Karpas-422 (cell line): ENCODE measurements around the gene C10orf90. TPM values are rescaled to one million over a fixed set of nuclear protein-coding genes. Genes with fewer than 3 reads are reported as not detected.

ENCODE experiments used
- DNase-seq: peaks from one replicate; pipeline ENCODE4 v3.0.0-alpha.2; 2015
- H2AFZ ChIP-seq: fragments of 200-600 bp; sonication (generic); 2 replicates; pipeline ENCODE4 v1.6.1; 2014; ENCODE audit warnings: antibody characterized with exemption, low read length, mixed read lengths
- H3K27ac ChIP-seq: fragments of 200-600 bp; sonication (generic); 2 replicates; pipeline ENCODE4 v1.5.1; 2014; ENCODE audit warnings: mild to moderate bottlenecking, low read length, moderate library complexity
- H3K27me3 ChIP-seq: fragments of 200-600 bp; sonication (generic); 2 replicates; pipeline ENCODE4 v1.6.1; 2014; ENCODE audit warnings: low read length, mixed read lengths
- H3K36me3 ChIP-seq: fragments of 200-600 bp; sonication (generic); 2 replicates; pipeline ENCODE4 v1.6.1; 2014; ENCODE audit warnings: low read length, mixed read lengths; ENCODE audit not compliant: insufficient read depth
- H3K4me1 ChIP-seq: fragments of 200-600 bp; sonication (generic); 2 replicates; pipeline ENCODE4 v1.6.1; 2014; ENCODE audit warnings: mild to moderate bottlenecking, low read length, mixed read lengths
- H3K4me2 ChIP-seq: fragments of 200-600 bp; sonication (generic); 2 replicates; pipeline ENCODE4 v1.6.1; 2014; ENCODE audit warnings: low read length, low read depth, mild to moderate bottlenecking; ENCODE audit not compliant: poor library complexity, severe bottlenecking
- H3K4me3 ChIP-seq: fragments of 200-600 bp; sonication (generic); 2 replicates; pipeline ENCODE4 v1.5.1; 2014; ENCODE audit warnings: mild to moderate bottlenecking, antibody characterized with exemption, low read length, mixed read lengths
- H3K79me2 ChIP-seq: fragments of 200-600 bp; sonication (generic); 2 replicates; pipeline ENCODE4 v1.6.1; 2014; ENCODE audit warnings: mild to moderate bottlenecking, low read length, mixed read lengths
- H3K9ac ChIP-seq: fragments of 200-600 bp; sonication (generic); 2 replicates; pipeline ENCODE4 v1.6.0; 2014; ENCODE audit warnings: low read length
- H3K9me2 ChIP-seq: fragments of 200-600 bp; sonication (generic), shearing (Covaris generic); replicated peaks from 2 replicates; pipeline ENCODE4 v1.6.0; 2014; ENCODE audit warnings: mild to moderate bottlenecking, low read length, moderate library complexity; ENCODE audit not compliant: insufficient read depth
- H3K9me3 ChIP-seq: fragments of 300-700, 200-600 bp; sonication (generic); 2 replicates; pipeline ENCODE4 v1.6.1; 2014; ENCODE audit warnings: low read length, mixed read lengths
- H4K20me1 ChIP-seq: fragments of 200-600 bp; sonication (generic); 2 replicates; pipeline ENCODE4 v1.6.1; 2014; ENCODE audit warnings: mild to moderate bottlenecking, antibody characterized with exemption, low read length, low read depth; ENCODE audit not compliant: insufficient read depth
- total RNA-seq: library from RNA; depleted of rRNA; stranded (reverse); fragments of >200 nt; shearing (Covaris generic); gene quantifications from 2 replicates; pipeline ENCODE4 v1.2.3, GENCODE V29; 2014; ENCODE audit warnings: low replicate concordance

C10orf90 gene
- total RNA-seq, 1 experiment from 2014 or later = not detected

DNA sequence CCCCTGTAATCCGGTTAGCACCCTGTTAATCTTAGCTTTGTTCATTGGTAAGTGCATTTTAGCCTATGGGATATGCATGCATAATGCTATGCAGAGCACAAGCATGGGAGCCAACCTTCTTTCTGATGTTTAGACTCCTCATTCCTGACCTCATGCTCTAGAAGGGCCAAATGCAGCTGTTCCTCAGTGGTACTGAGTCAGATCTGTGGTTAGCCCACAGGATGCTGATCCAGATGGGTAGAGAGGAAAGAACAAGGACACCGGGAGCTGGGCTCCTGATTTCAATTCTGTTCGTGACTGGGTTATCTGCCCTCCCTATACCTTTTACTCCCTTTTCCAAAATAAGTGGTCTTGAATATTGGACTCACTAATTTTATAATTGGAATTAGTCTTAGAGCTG is 31.7 kb upstream of the C10orf90 start:
- H2AFZ ChIP-seq = no peak overlapping the region
- DNase-seq = no peak
- H3K9me2 ChIP-seq = no peaks in the 10 kb centered on the region
- no peaks in the 10 kb centered on the region for H4K20me1 ChIP-seq
- H3K79me2 ChIP-seq = no peaks in the 10 kb centered on the region
- no peaks in the 10 kb centered on the region for H3K4me1 ChIP-seq
- no peak overlapping the region for H3K4me2 ChIP-seq
- no peaks in the 10 kb centered on the region for H3K9me3 ChIP-seq
- no peak overlapping the region for H3K4me3 ChIP-seq
- no peak overlapping the region for H3K27ac ChIP-seq
- no peaks in the 10 kb centered on the region for H3K27me3 ChIP-seq
- no peak overlapping the region for H3K9ac ChIP-seq
- H3K36me3 ChIP-seq = no peaks in the 10 kb centered on the region

DNA sequence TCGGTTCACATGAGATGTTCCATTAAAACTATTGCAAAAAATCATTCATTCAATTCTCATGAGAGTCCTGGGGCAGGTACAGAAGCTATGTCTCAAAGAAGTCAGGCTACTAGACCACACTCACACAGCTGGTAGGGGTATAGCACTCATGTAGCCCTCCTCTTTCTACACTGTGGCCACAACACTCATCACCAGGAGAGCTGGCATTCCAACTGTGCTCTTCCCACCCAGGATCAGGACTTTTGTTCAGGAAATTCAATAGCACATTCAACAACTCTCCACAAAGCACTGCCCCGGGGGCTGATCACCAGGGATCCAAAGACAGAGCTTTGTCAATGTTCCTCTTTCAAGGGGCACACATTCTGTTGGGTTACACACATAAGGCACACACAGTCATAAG is 31.0 kb upstream of the C10orf90 start:
- H4K20me1 ChIP-seq = no peaks in the 10 kb centered on the region
- no peaks in the 10 kb centered on the region for H3K79me2 ChIP-seq
- no peak for DNase-seq
- no peaks in the 10 kb centered on the region for H3K9me3 ChIP-seq
- no peak overlapping the region for H3K4me3 ChIP-seq
- no peaks in the 10 kb centered on the region for H3K4me1 ChIP-seq
- H2AFZ ChIP-seq = no peak overlapping the region
- no peaks in the 10 kb centered on the region for H3K36me3 ChIP-seq
- no peak overlapping the region for H3K27ac ChIP-seq
- no peak overlapping the region for H3K4me2 ChIP-seq
- no peak overlapping the region for H3K9ac ChIP-seq
- H3K27me3 ChIP-seq = no peaks in the 10 kb centered on the region
- no peaks in the 10 kb centered on the region for H3K9me2 ChIP-seq

- Histone ChIP-seq H3K4me2 (no peak overlapping the region), H3K27me3 (no peaks in the 10 kb centered on the region), H3K36me3 (no peaks in the 10 kb centered on the region), H3K27ac (no peak overlapping the region), H3K4me3 (no peak overlapping the region), H3K4me1 (no peaks in the 10 kb centered on the region), H2AFZ (no peak overlapping the region), H3K9ac (no peak overlapping the region), H4K20me1 (no peaks in the 10 kb centered on the region), H3K79me2 (no peaks in the 10 kb centered on the region), H3K9me2 (no peaks in the 10 kb centered on the region), H3K9me3 (peaks cover 5% of the 10 kb centered on the region; the same call in 1 of the 2 replicates)
- no peak for DNase-seq
Measured at GRCh38 chr10:126696684-126697083, 26.2 kb upstream of the C10orf90 start.

DNA sequence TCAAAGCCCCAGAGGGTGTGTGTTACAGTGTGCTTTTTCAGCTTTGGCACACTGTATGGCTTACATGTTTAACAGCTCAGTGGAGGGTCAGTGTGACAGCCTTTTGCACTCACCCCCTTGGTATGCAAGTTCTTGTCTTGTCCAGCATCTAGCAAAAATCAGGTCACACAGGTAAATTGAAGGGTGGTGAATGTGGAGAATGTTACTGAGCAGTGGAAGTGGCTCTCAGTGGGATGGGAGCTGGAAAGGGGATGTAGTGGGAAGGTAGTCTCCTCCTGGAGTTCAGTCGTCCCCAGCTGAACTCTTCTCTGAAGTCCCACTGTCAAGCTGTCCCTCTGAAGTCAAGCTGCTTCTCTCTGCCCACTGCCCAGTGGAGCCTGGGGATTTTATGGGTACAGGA is 21.0 kb upstream of the C10orf90 start:
- DNase-seq = no peak
- H3K4me2 ChIP-seq = no peak overlapping the region
- H3K27ac ChIP-seq = no peak overlapping the region
- H2AFZ ChIP-seq = no peak overlapping the region
- no peak overlapping the region for H3K4me3 ChIP-seq
- H3K9ac ChIP-seq = no peak overlapping the region
- H3K9me2 ChIP-seq = no peaks in the 10 kb centered on the region
- no peaks in the 10 kb centered on the region for H3K36me3 ChIP-seq
- no peaks in the 10 kb centered on the region for H3K4me1 ChIP-seq
- H3K27me3 ChIP-seq = no peaks in the 10 kb centered on the region
- no peaks in the 10 kb centered on the region for H3K79me2 ChIP-seq
- H4K20me1 ChIP-seq = no peaks in the 10 kb centered on the region
- peaks cover 5% of the 10 kb centered on the region; the same call in 1 of the 2 replicates for H3K9me3 ChIP-seq

GRCh38 chr10:126690534-126690933 is 20.0 kb upstream of the C10orf90 start:
- Histone ChIP-seq H3K4me1 (no peaks in the 10 kb centered on the region), H3K9me3 (peaks cover 5% of the 10 kb centered on the region; the same call in 1 of the 2 replicates), H3K9ac (no peak overlapping the region), H2AFZ (no peak overlapping the region), H4K20me1 (no peaks in the 10 kb centered on the region), H3K4me2 (no peak overlapping the region), H3K27me3 (no peaks in the 10 kb centered on the region), H3K4me3 (no peak overlapping the region), H3K36me3 (no peaks in the 10 kb centered on the region), H3K27ac (no peak overlapping the region), H3K79me2 (no peaks in the 10 kb centered on the region), H3K9me2 (no peaks in the 10 kb centered on the region)
- DNase-seq = no peak

GRCh38 chr10:126689461-126689994 is 19.0 kb upstream of the C10orf90 start:
- no peaks in the 10 kb centered on the region for H3K4me1 ChIP-seq
- H4K20me1 ChIP-seq = no peaks in the 10 kb centered on the region
- H3K9ac ChIP-seq = no peak overlapping the region
- no peak for DNase-seq
- H3K79me2 ChIP-seq = no peaks in the 10 kb centered on the region
- no peak overlapping the region for H3K4me2 ChIP-seq
- no peak overlapping the region for H3K4me3 ChIP-seq
- H3K27ac ChIP-seq = no peak overlapping the region
- no peaks in the 10 kb centered on the region for H3K9me2 ChIP-seq
- no peak overlapping the region for H2AFZ ChIP-seq
- no peaks in the 10 kb centered on the region for H3K36me3 ChIP-seq
- no peaks in the 10 kb centered on the region for H3K27me3 ChIP-seq
- peaks cover 5% of the 10 kb centered on the region; the same call in 1 of the 2 replicates for H3K9me3 ChIP-seq

- Histone ChIP-seq H3K27me3 (no peaks in the 10 kb centered on the region), H3K79me2 (no peaks in the 10 kb centered on the region), H3K4me3 (no peak overlapping the region), H3K27ac (no peak overlapping the region), H3K4me2 (no peak overlapping the region), H4K20me1 (no peaks in the 10 kb centered on the region), H2AFZ (no peak overlapping the region), H3K36me3 (no peaks in the 10 kb centered on the region), H3K9ac (no peak overlapping the region), H3K4me1 (no peaks in the 10 kb centered on the region), H3K9me3 (no peaks in the 10 kb centered on the region), H3K9me2 (no peaks in the 10 kb centered on the region)
- no peak for DNase-seq
Measured at GRCh38 chr10:126687121-126687606, 16.7 kb upstream of the C10orf90 start.

GRCh38 chr10:126686719-126687118 is 16.2 kb upstream of the C10orf90 start:
- Histone ChIP-seq H3K4me2 (no peak overlapping the region), H4K20me1 (no peaks in the 10 kb centered on the region), H3K27ac (no peak overlapping the region), H3K9me2 (no peaks in the 10 kb centered on the region), H3K36me3 (no peaks in the 10 kb centered on the region), H2AFZ (no peak overlapping the region), H3K79me2 (no peaks in the 10 kb centered on the region), H3K27me3 (no peaks in the 10 kb centered on the region), H3K4me1 (no peaks in the 10 kb centered on the region), H3K9me3 (no peaks in the 10 kb centered on the region), H3K9ac (no peak overlapping the region), H3K4me3 (no peak overlapping the region)
- DNase-seq = no peak
